GM23338 (cell line): Measurements from ENCODE around the gene MAPT. TPM values are rescaled to one million over a fixed set of nuclear protein-coding genes. Genes with fewer than 3 reads are reported as not detected.

Source experiments
- ATAC-seq: fragments of 200-7000 bp; cut with Tn5 transposase; 3 replicates; pipeline ENCODE4 v1.9.1; 2020
- DNase-seq: peaks from one replicate; pipeline ENCODE4 v3.0.0-alpha.2; 2015; ENCODE audit warnings: low spot score
- H2AFZ ChIP-seq: fragments of 200-600 bp; sonication (generic); 2 replicates; pipeline ENCODE4 v1.8.0; 2016; ENCODE audit warnings: antibody characterized with exemption, mild to moderate bottlenecking, moderate library complexity
- H3F3A ChIP-seq: fragments of 200-600 bp; sonication (generic); replicated peaks from 2 replicates; pipeline ENCODE4 v1.8.0; 2017; ENCODE audit warnings: antibody characterized with exemption, mixed run types, low read depth
- H3K27ac ChIP-seq: fragments of 200-600 bp; sonication (generic); 2 replicates; pipeline ENCODE4 v1.6.1; 2016; ENCODE audit warnings: low read depth
- H3K27me3 ChIP-seq: fragments of 200-600 bp; sonication (generic); 2 replicates; pipeline ENCODE4 v1.8.0; 2016; ENCODE audit warnings: mild to moderate bottlenecking, mixed run types, moderate library complexity; ENCODE audit not compliant: insufficient read depth
- H3K36me3 ChIP-seq: fragments of 200-600 bp; sonication (generic); 2 replicates; pipeline ENCODE4 v1.8.0; 2016; ENCODE audit warnings: mild to moderate bottlenecking; ENCODE audit not compliant: insufficient read depth
- H3K4me1 ChIP-seq: fragments of 200-600 bp; sonication (generic); 2 replicates; pipeline ENCODE4 v1.8.0; 2016; ENCODE audit warnings: mild to moderate bottlenecking, moderate library complexity; ENCODE audit not compliant: insufficient read depth
- H3K4me2 ChIP-seq: fragments of 200-600 bp; sonication (generic); 2 replicates; pipeline ENCODE4 v1.7.1; 2017; ENCODE audit warnings: mixed run types
- H3K4me3 ChIP-seq: fragments of 200-600 bp; sonication (generic); 2 replicates; pipeline ENCODE4 v1.6.1; 2016; ENCODE audit warnings: mixed run types
- H3K79me2 ChIP-seq: fragments of 200-600 bp; sonication (generic); replicated peaks from 2 replicates; pipeline ENCODE4 v1.8.0; 2017; ENCODE audit warnings: mild to moderate bottlenecking; ENCODE audit not compliant: insufficient read depth
- H3K9me2 ChIP-seq: fragments of 200-600 bp; sonication (generic); 2 replicates; pipeline ENCODE4 v1.8.0; 2017; ENCODE audit not compliant: insufficient read depth
- H4K20me1 ChIP-seq: fragments of 200-600 bp; sonication (generic); replicated peaks from 2 replicates; pipeline ENCODE4 v1.8.0; 2017; ENCODE audit warnings: mild to moderate bottlenecking; ENCODE audit not compliant: insufficient read depth
- H3K27ac Mint-ChIP-seq: 2 replicates; pipeline ENCODE4 v1.8.0; 2020; ENCODE audit warnings: inconsistent platforms, mild to moderate bottlenecking, moderate library complexity, mixed read lengths
- H3K27me3 Mint-ChIP-seq: 3 replicates; pipeline ENCODE4 v1.8.0; 2022; ENCODE audit warnings: low read depth, mild to moderate bottlenecking, moderate library complexity, mixed read lengths, inconsistent platforms; ENCODE audit not compliant: insufficient read depth, poor library complexity
- H3K36me3 Mint-ChIP-seq: 3 replicates; pipeline ENCODE4 v1.8.0; 2021; ENCODE audit warnings: low read depth, mild to moderate bottlenecking, inconsistent platforms, moderate library complexity, mixed read lengths
- H3K4me1 Mint-ChIP-seq: 3 replicates; pipeline ENCODE4 v1.8.0; 2020; ENCODE audit warnings: mild to moderate bottlenecking, inconsistent platforms, mixed read lengths
- H3K4me3 Mint-ChIP-seq: 3 replicates; pipeline ENCODE4 v1.8.0; 2021; ENCODE audit warnings: moderate library complexity, mild to moderate bottlenecking, inconsistent platforms, mixed read lengths
- H3K9me3 Mint-ChIP-seq: 3 replicates; pipeline ENCODE4 v1.8.0; 2020; ENCODE audit warnings: moderate library complexity, mild to moderate bottlenecking, inconsistent platforms, mixed read lengths
- ETS1 ChIP-seq: IDR thresholded peaks from 2 replicates; pipeline ENCODE4 v1.6.1; 2016; ENCODE audit warnings: antibody characterized with exemption
- EZH2 ChIP-seq: fragments of 200-600 bp; sonication (generic); IDR thresholded peaks from one replicate; pipeline ENCODE4 v1.8.0; 2017; ENCODE audit warnings: antibody characterized with exemption, mild to moderate bottlenecking, low read depth; ENCODE audit not compliant: unreplicated experiment
- JUNB ChIP-seq: IDR thresholded peaks from one replicate; pipeline ENCODE4 v1.6.1; 2016; ENCODE audit warnings: antibody characterized with exemption; ENCODE audit not compliant: unreplicated experiment
- POLR2AphosphoS5 ChIP-seq: IDR thresholded peaks from 2 replicates; pipeline ENCODE4 v1.6.1; 2016; ENCODE audit warnings: antibody characterized with exemption, low read depth
- REST ChIP-seq: IDR thresholded peaks from one replicate; pipeline ENCODE4 v1.6.1; 2018; ENCODE audit warnings: antibody characterized with exemption; ENCODE audit not compliant: unreplicated experiment
- ZNF331 ChIP-seq: fragments of 250-450 bp; sonication (Bioruptor Pico); IDR thresholded peaks from 2 replicates; pipeline ENCODE4 v1.5.0; 2020; ENCODE audit warnings: low read depth, mild to moderate bottlenecking, moderate library complexity
- ZNF462 ChIP-seq: fragments of 250-450 bp; sonication (Bioruptor Pico); IDR thresholded peaks from 2 replicates; pipeline ENCODE4 v1.5.0; 2020; ENCODE audit warnings: mild to moderate bottlenecking, moderate library complexity
- polyA plus RNA-seq: library from polyadenylated mRNA; unstranded; fragments of >200 nt; fragmentation: Nextera tagmentation; extraction: Ambion mirVana; gene quantifications from 2 replicates; pipeline ENCODE4 v1.2.1, GENCODE V29; 2016
- total RNA-seq: library from RNA; depleted of rRNA; stranded (reverse); fragments of >200 nt; shearing (Covaris generic); gene quantifications from 2 replicates; pipeline ENCODE4 v1.2.3, GENCODE V29; 2014
- TF ChIP-seq, protein P1 (sequence below), 2 experiments: fragments of 200-600 bp in 1 of 2; sonication (generic) in 1 of 2; conservative IDR thresholded peaks; 2 replicates each; pipeline versions ENCODE4 v1.5.1 to v1.6.1; 2016 to 2017; ENCODE audit warnings: antibody characterized with exemption in 2 of 2, low read depth in 2 of 2, mild to moderate bottlenecking in 2 of 2, moderate library complexity in 1 of 2

MAPT gene
- total and polyA plus RNA-seq, 2 experiments from 2014 or later, result 1.1 to 2.1 TPM

DNA sequence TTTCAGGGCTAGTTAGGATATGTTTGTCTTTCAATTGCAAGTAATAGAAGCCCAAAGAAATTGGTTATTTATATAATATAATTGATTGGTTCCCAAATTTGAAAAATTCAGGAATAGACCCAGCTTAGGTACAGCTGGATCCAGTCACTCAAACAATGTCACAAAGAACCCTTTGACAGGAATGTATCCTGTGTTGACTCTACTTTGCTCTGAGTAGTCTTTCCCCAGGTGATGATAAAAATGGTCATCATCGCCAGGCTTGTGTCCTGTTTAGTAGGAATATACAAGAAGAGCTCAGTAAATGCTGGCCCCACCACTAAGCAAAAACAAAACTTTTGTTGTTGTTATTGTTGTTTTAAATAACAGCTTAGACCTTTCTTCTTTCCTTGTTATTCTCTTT lies 35.0 kb downstream of the MAPT start:
- H3K4me2 ChIP-seq, result no peak overlapping the region
- Mint-ChIP-seq H3K36me3 (peaks cover 3% of the 10 kb centered on the region; the same call in 2 of the 3 replicates), H3K27me3 (peaks cover 14% of the 10 kb centered on the region), H3K27ac (no peak overlapping the region), H3K4me1 (peaks cover 4% of the 10 kb centered on the region; the same call in 2 of the 3 replicates), H3K9me3 (peaks cover 12% of the 10 kb centered on the region; the same call in 2 of the 3 replicates), H3K4me3 (no peak overlapping the region)
- H3K27me3 ChIP-seq, result no peaks in the 10 kb centered on the region
- H3K79me2 ChIP-seq, result no peaks in the 10 kb centered on the region
- no peaks in the 10 kb centered on the region for H3F3A ChIP-seq
- TF ChIP-seq, protein P1, sequence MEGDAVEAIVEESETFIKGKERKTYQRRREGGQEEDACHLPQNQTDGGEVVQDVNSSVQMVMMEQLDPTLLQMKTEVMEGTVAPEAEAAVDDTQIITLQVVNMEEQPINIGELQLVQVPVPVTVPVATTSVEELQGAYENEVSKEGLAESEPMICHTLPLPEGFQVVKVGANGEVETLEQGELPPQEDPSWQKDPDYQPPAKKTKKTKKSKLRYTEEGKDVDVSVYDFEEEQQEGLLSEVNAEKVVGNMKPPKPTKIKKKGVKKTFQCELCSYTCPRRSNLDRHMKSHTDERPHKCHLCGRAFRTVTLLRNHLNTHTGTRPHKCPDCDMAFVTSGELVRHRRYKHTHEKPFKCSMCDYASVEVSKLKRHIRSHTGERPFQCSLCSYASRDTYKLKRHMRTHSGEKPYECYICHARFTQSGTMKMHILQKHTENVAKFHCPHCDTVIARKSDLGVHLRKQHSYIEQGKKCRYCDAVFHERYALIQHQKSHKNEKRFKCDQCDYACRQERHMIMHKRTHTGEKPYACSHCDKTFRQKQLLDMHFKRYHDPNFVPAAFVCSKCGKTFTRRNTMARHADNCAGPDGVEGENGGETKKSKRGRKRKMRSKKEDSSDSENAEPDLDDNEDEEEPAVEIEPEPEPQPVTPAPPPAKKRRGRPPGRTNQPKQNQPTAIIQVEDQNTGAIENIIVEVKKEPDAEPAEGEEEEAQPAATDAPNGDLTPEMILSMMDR (conservative IDR thresholded peaks at IDR 0.05; ENCODE audit: low read depth in 2 of 2), result no peak
- no peak for TF ChIP-seq EZH2
- no peak for TF ChIP-seq ZNF331 (CRISPR knock-in tag)
- no peak for TF ChIP-seq POLR2AphosphoS5
- TF ChIP-seq ETS1, result no peak
- no peak for TF ChIP-seq JUNB
- no peaks in the 10 kb centered on the region for H4K20me1 ChIP-seq
- no peak for DNase-seq
- no peak overlapping the region for H3K4me3 ChIP-seq
- H3K27ac ChIP-seq, result no peak overlapping the region
- no peaks in the 10 kb centered on the region for H3K36me3 ChIP-seq
- no peak overlapping the region for H2AFZ ChIP-seq
- ATAC-seq, result no peak
- 0 out of 2 replicates have a peak, but pooled peaks cover 5% of the 10 kb centered on the region for H3K4me1 ChIP-seq
- no peaks in the 10 kb centered on the region for H3K9me2 ChIP-seq

- no peak for ATAC-seq
- peaks cover 12% of the 10 kb centered on the region; the same call in 2 of the 3 replicates for H3K9me3 Mint-ChIP-seq
- TF ChIP-seq ZNF462, result no peak
- TF ChIP-seq ZNF331 (CRISPR knock-in tag), result no peak
- TF ChIP-seq REST, result no peak
Measured at GRCh38 chr17:45930420-45930951, 36.1 kb downstream of the MAPT start.

More at GRCh38 chr17:45930420-45930951, 36.1 kb downstream of the MAPT start:
- Histone ChIP-seq H3K36me3 (no peaks in the 10 kb centered on the region), H2AFZ (no peak overlapping the region), H3K9me2 (no peaks in the 10 kb centered on the region), H3K27ac (no peak overlapping the region), H4K20me1 (no peaks in the 10 kb centered on the region), H3F3A (no peaks in the 10 kb centered on the region), H3K4me3 (no peak overlapping the region), H3K27me3 (no peaks in the 10 kb centered on the region), H3K4me2 (no peak overlapping the region), H3K4me1 (0 out of 2 replicates have a peak, but pooled peaks cover 5% of the 10 kb centered on the region), H3K79me2 (no peaks in the 10 kb centered on the region)
- Mint-ChIP-seq H3K4me1 (peaks cover 4% of the 10 kb centered on the region; the same call in 2 of the 3 replicates), H3K27ac (no peak overlapping the region), H3K27me3 (peaks cover 12% of the 10 kb centered on the region), H3K36me3 (peaks cover 3% of the 10 kb centered on the region; the same call in 2 of the 3 replicates), H3K4me3 (no peak overlapping the region)
- DNase-seq, result no peak
